Kidney (tissue), 14 donors: ENCODE data around the gene CCDC170. TPM values are rescaled to one million over a fixed set of nuclear protein-coding genes. Genes with fewer than 3 reads are reported as not detected.

Experiments used
- DNase-seq, 5 donors: peaks; one replicate each; pipeline ENCODE4 v3.0.0-alpha.2; 2013 to 2020
- FAIRE-seq: peaks from 2 replicates; lab custom pipeline; 2012; peaks lifted over from hg19 to GRCh38; lab: Jason Lieb, UNC
- H3K27ac ChIP-seq, 2 donors: one replicate each; pipeline ENCODE4 v1.7.0; 2013; ENCODE audit warnings: low read depth in 2 of 2, low read length in 2 of 2, inconsistent platforms in 1 of 2
- H3K27me3 ChIP-seq: one replicate; pipeline ENCODE4 v1.7.1; 2013; ENCODE audit warnings: low read length, inconsistent platforms; ENCODE audit not compliant: control insufficient read depth, insufficient read depth
- H3K36me3 ChIP-seq, 3 donors: one replicate each; pipeline versions ENCODE4 v1.7.0 to v1.7.1; 2013; ENCODE audit warnings: low read length in 3 of 3, control low read depth in 1 of 3, inconsistent platforms in 1 of 3; ENCODE audit not compliant: insufficient read depth in 3 of 3, control insufficient read depth in 2 of 3
- H3K4me1 ChIP-seq, 3 donors: one replicate each; pipeline versions ENCODE4 v1.7.0 to v1.7.1; 2013; ENCODE audit warnings: low read length in 3 of 3, inconsistent platforms in 1 of 3, low read depth in 1 of 3; ENCODE audit not compliant: control insufficient read depth in 2 of 3, insufficient read depth in 2 of 3
- H3K4me3 ChIP-seq, 3 donors: one replicate each; pipeline versions ENCODE4 v1.7.0 to v1.8.1; 2013; ENCODE audit warnings: low read length in 3 of 3, control low read depth in 1 of 3, inconsistent platforms in 1 of 3
- H3K9ac ChIP-seq, 3 donors: one replicate each; pipeline versions ENCODE4 v1.7.0 to v1.7.1; 2013; ENCODE audit warnings: low read length in 3 of 3, control low read depth in 1 of 3, inconsistent platforms in 1 of 3
- H3K9me3 ChIP-seq, 3 donors: one replicate each; pipeline versions ENCODE4 v1.7.0 to v1.7.1; 2013; ENCODE audit warnings: low read length in 3 of 3, control low read depth in 1 of 3, inconsistent platforms in 1 of 3; ENCODE audit not compliant: control insufficient read depth in 2 of 3, insufficient read depth in 1 of 3
- CTCF ChIP-seq: IDR thresholded peaks from 3 replicates; pipeline ENCODE4 v1.5.1; 2012; ENCODE audit warnings: mild to moderate bottlenecking, moderate library complexity, borderline replicate concordance; ENCODE audit not compliant: insufficient read depth; ENCODE audit errors: extremely low read depth
- intact Hi-C: fragments of 100-400 bp; cut with DNase I; formaldehyde crosslinking; loops from one replicate; pipeline ENCODE4 v1.11.1; 2022
- polyA plus RNA-seq: library from polyadenylated mRNA; stranded (reverse); fragments of 350-450 nt; fragmentation: Illumina TruSeq; extraction: RNeasy Lipid Tissue Mini Kit (QIAGEN cat#74804); gene quantifications from one replicate; pipeline ENCODE4 v1.2.3, GENCODE V29; 2014; ENCODE audit warnings: low read depth, low replicate concordance; ENCODE audit not compliant: insufficient read depth
- total RNA-seq: library from RNA; stranded (reverse); fragmentation: NEBNext Ultra II Directional; extraction: Animal tissue kit (Norgen Biotek cat#: 25700); gene quantifications from one replicate; pipeline ENCODE4 v1.2.1, GENCODE V29; 2021
- donor health status: control.
- donor health status: control.
- donor health status: control.
- donor health status: control.
- donor health status: control.
- donor health status: DM: yes; HTN: yes; CAD: no.
- donor health status: Normal renal cell carcinoma (clear cell type).

Gene CCDC170
- total and polyA plus RNA-seq, 2 donors from 2014 or later, result 0.34 to 2.1 TPM

DNA sequence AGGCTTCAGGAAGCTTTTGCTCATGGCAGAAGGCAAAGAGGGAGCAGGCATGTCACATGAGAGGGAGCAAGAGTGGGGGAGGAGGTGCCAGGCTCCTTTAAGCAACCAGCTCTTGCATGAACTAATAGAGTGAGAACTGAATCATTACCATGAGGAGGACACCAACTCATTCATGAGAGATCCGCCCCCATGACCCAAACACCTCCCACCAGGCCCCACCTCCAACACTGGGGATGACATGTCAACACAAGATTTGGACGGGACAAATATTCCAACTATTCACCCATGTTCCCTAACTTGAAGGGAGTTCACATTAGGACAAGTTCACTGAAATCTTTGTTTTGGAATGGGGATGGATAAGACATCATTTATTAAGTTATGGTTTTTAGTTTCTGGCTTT, 158.5 kb downstream of the CCDC170 start:
- peaks cover 0 to 13% (median 0%) of the 10 kb centered on the region in 3 donors for H3K9me3 ChIP-seq
- H3K4me3 ChIP-seq, result no peak overlapping the region
- TF ChIP-seq CTCF, result no peak
- no peaks in the 10 kb centered on the region for H3K27me3 ChIP-seq
- FAIRE-seq, result no peak
- H3K4me1 ChIP-seq, result no peaks in the 10 kb centered on the region
- no peak overlapping the region for H3K9ac ChIP-seq
- DNase-seq, result peak in 1 of 5 donors; percentile 77
- no peak overlapping the region for H3K27ac ChIP-seq
- H3K36me3 ChIP-seq, result no peaks in the 10 kb centered on the region
- intact Hi-C loops, result no loop called here

DNA sequence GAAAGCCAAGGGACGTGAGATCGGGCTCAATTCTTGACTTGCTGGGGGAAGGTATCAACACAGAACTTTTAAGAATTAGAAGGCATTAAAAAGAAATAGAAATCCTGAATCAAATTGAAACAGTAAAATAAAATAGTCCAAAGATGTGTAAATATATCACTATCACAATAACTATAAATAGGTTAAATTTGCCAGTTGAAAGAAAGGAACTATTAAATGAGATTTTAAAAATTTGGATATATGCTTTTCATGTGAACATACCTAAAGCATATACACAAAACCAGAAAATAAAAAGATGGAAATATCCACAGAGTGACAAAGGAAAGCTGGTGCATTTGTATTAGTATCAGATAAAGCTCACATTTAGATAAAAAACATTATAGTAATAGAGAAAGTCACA, 161.3 kb downstream of the CCDC170 start:
- no peak for FAIRE-seq
- H3K9ac ChIP-seq, result no peak overlapping the region
- no peaks in the 10 kb centered on the region for H3K27me3 ChIP-seq
- no peaks in the 10 kb centered on the region for H3K4me1 ChIP-seq
- no peaks in the 10 kb centered on the region for H3K36me3 ChIP-seq
- H3K27ac ChIP-seq, result no peak overlapping the region
- no peak for DNase-seq
- H3K9me3 ChIP-seq, result peaks cover 0 to 13% (median 0%) of the 10 kb centered on the region in 3 donors
- intact Hi-C loops, result no loop called here
- H3K4me3 ChIP-seq, result no peak overlapping the region
- no peak for TF ChIP-seq CTCF

DNA sequence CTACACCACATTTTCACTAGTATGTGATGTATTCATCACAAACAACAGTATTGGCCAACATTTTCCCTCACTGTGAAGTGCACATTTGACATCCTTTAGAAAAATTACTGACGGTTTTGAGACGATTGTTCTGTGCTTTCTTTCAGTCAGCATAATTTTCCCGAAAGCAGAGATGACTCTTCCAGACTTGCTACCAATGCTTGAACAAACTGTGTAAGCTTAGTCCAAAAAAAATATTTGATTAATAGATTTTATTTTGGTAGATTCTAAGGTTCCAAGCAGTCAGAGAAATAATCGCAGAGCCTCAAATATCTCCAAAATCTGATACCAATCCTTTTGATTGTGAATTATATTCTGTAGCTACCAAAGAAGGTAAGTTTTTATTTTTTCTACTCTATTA, 162.6 kb downstream of the CCDC170 start:
- Histone ChIP-seq H3K27me3 (no peaks in the 10 kb centered on the region), H3K9me3 (peaks cover 0 to 13% (median 0%) of the 10 kb centered on the region in 3 donors), H3K36me3 (no peaks in the 10 kb centered on the region), H3K9ac (no peak overlapping the region), H3K4me1 (no peaks in the 10 kb centered on the region), H3K4me3 (no peak overlapping the region), H3K27ac (no peak overlapping the region)
- TF ChIP-seq CTCF, result no peak
- no peak for FAIRE-seq
- no peak for DNase-seq
- intact Hi-C loops, result no loop called here

GRCh38 chr6:151658091-151658490, 164.3 kb downstream of the CCDC170 start:
- no peak for FAIRE-seq

More at GRCh38 chr6:151658091-151658490, 164.3 kb downstream of the CCDC170 start:
- H3K9ac ChIP-seq, result no peak overlapping the region
- no peak for DNase-seq
- intact Hi-C loops, result no loop called here
- no peaks in the 10 kb centered on the region for H3K27me3 ChIP-seq
- no peak overlapping the region for H3K4me3 ChIP-seq
- peaks cover 0 to 13% (median 0%) of the 10 kb centered on the region in 3 donors for H3K9me3 ChIP-seq
- TF ChIP-seq CTCF, result no peak
- peaks cover 0 to 8% (median 0%) of the 10 kb centered on the region in 3 donors for H3K4me1 ChIP-seq
- H3K36me3 ChIP-seq, result no peaks in the 10 kb centered on the region
- H3K27ac ChIP-seq, result no peak overlapping the region
